Nephron progenitor cell (in vitro differentiated cells): Measurements from ENCODE around the gene VIPR2.

ENCODE experiments used
- DNase-seq: peaks from one replicate; pipeline ENCODE4 v3.0.0; 2021
- H3K27ac Mint-ChIP-seq: 2 replicates; pipeline ENCODE4 v1.8.0; 2021; ENCODE audit warnings: mild to moderate bottlenecking, moderate library complexity, mixed read lengths
- H3K27me3 Mint-ChIP-seq: 2 replicates; pipeline ENCODE4 v1.8.0; 2021; ENCODE audit warnings: mild to moderate bottlenecking, low read depth, mixed read lengths; ENCODE audit not compliant: poor library complexity
- H3K36me3 Mint-ChIP-seq: 2 replicates; pipeline ENCODE4 v1.8.0; 2021; ENCODE audit warnings: low read depth, mixed read lengths
- H3K4me1 Mint-ChIP-seq: 2 replicates; pipeline ENCODE4 v1.8.0; 2021; ENCODE audit warnings: mixed read lengths
- H3K4me3 Mint-ChIP-seq: 2 replicates; pipeline ENCODE4 v1.8.0; 2021; ENCODE audit warnings: mild to moderate bottlenecking, moderate library complexity, mixed read lengths
- H3K9me3 Mint-ChIP-seq: 2 replicates; pipeline ENCODE4 v1.8.0; 2021; ENCODE audit warnings: mild to moderate bottlenecking, moderate library complexity, mixed read lengths
- CTCF ChIP-seq: fragments of 200-600 bp; sonication (generic); IDR thresholded peaks from 2 replicates; pipeline ENCODE4 v1.5.0; 2021; ENCODE audit warnings: antibody characterized with exemption

Gene VIPR2

GRCh38 chr7:159031135-159031701, 113.4 kb downstream of the VIPR2 start:
- Mint-ChIP-seq H3K4me1 (peaks cover 84% of the 10 kb centered on the region), H3K36me3 (no peaks in the 10 kb centered on the region), H3K9me3 (no peaks in the 10 kb centered on the region), H3K27me3 (peaks cover 17% of the 10 kb centered on the region), H3K4me3 (peak overlapping the region; percentile 77), H3K27ac (peak overlapping the region; percentile 93)
- TF ChIP-seq CTCF = no peak
- peak; percentile 72 for DNase-seq

GRCh38 chr7:159030490-159031134, 114.1 kb downstream of the VIPR2 start:
- Mint-ChIP-seq H3K27me3 (peaks cover 15% of the 10 kb centered on the region), H3K36me3 (no peaks in the 10 kb centered on the region), H3K4me3 (peak overlapping the region; percentile 77), H3K9me3 (no peaks in the 10 kb centered on the region), H3K27ac (peak overlapping the region; percentile 93), H3K4me1 (peaks cover 85% of the 10 kb centered on the region)
- TF ChIP-seq CTCF = peak; percentile 49
- DNase-seq = peak; percentile 80

GRCh38 chr7:159028508-159029401, 115.9 kb downstream of the VIPR2 start:
- Mint-ChIP-seq H3K4me3 (peak overlapping the region; percentile 36), H3K4me1 (peaks cover 75% of the 10 kb centered on the region), H3K9me3 (no peaks in the 10 kb centered on the region), H3K27me3 (peaks cover 18% of the 10 kb centered on the region), H3K27ac (no peak overlapping the region), H3K36me3 (no peaks in the 10 kb centered on the region)
- no peak for DNase-seq
- TF ChIP-seq CTCF = no peak

- no peaks in the 10 kb centered on the region for H3K9me3 Mint-ChIP-seq
- H3K27me3 Mint-ChIP-seq = peaks cover 14% of the 10 kb centered on the region
- no peak overlapping the region for H3K27ac Mint-ChIP-seq
- peak overlapping the region; percentile 36 for H3K4me3 Mint-ChIP-seq
- TF ChIP-seq CTCF = no peak
- no peaks in the 10 kb centered on the region for H3K36me3 Mint-ChIP-seq
- DNase-seq = peak; percentile 43
- peaks cover 67% of the 10 kb centered on the region for H3K4me1 Mint-ChIP-seq
Measured at GRCh38 chr7:159027789-159028507, 116.7 kb downstream of the VIPR2 start.

- Mint-ChIP-seq H3K9me3 (no peaks in the 10 kb centered on the region), H3K4me3 (no peak overlapping the region), H3K36me3 (no peaks in the 10 kb centered on the region), H3K27me3 (peaks cover 12% of the 10 kb centered on the region), H3K4me1 (peaks cover 60% of the 10 kb centered on the region), H3K27ac (peak overlapping the region; percentile 71)
- DNase-seq = no peak
- TF ChIP-seq CTCF = no peak
Measured at GRCh38 chr7:159027056-159027788, 117.4 kb downstream of the VIPR2 start.
